Embryonic facial prominence (tissue), 1 donor: ENCODE data around the gene FAM3C.
"Not testable (repeated sequence)": the region's sequence is repeated elsewhere in the genome, so short reads cannot be mapped to it uniquely, and the experiment has no call there.

Source experiments
- DNase-seq: peaks from one replicate; pipeline ENCODE4 v3.0.0-alpha.2; 2016; ENCODE audit errors: extremely low spot score

FAM3C gene

DNA sequence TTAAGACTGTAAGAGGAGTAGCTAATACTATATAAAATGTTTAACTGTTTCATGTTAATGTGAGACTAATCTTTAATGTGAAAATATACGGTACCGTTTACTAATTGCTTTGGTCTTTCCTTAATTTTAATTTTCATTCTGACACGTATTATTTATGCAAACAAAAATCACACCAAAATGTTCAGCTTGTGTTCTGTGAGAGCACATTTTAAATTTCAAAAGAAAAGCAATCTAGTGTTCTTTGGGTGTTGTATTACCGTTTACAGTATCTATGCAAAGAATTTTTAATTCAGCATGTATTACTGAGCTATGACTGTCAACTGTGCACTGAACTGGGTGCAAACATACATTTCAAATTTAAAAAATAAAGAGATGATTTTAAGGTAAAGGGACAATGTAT lies 65.1 kb downstream of the FAM3C start:
- DNase-seq, result no peak

DNA sequence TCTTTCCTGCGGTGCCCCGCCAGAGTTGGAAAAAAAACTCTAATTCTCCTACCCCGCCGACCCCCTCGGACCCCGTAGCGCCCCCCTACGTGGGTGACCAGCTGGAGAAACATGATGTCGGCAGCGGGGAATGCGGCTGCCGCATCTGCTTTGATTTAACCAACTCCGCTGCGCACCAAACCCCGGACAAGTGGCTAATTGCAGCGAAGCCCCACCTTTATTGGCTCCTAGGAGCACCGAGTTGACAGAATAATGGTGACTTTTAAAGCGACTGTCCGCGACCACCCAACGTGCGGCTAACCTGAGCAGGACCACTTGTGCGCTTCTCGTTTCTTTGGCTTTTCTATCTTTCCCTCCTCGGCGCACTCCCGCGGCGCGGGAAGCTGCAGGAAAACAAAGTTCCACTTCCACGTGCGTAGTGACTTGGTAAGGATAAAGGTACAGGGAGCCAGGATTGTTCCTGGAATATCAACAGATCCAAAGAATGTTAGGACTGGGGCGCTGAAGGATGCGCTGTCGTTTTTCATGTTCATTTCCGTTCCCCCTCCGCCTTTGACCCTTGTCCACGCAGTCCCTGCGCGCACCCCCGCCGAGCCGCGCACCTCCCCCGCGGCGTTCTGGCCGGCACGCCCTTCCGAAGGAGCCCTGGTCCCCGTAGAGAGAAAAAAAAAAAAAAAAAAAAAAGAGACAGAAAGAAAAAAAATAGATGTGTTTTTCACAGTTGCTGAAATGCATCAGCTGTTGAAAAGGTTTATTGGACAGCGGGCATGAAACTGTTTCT lies 65.9 kb downstream of the FAM3C start:
- no peak for DNase-seq

DNA sequence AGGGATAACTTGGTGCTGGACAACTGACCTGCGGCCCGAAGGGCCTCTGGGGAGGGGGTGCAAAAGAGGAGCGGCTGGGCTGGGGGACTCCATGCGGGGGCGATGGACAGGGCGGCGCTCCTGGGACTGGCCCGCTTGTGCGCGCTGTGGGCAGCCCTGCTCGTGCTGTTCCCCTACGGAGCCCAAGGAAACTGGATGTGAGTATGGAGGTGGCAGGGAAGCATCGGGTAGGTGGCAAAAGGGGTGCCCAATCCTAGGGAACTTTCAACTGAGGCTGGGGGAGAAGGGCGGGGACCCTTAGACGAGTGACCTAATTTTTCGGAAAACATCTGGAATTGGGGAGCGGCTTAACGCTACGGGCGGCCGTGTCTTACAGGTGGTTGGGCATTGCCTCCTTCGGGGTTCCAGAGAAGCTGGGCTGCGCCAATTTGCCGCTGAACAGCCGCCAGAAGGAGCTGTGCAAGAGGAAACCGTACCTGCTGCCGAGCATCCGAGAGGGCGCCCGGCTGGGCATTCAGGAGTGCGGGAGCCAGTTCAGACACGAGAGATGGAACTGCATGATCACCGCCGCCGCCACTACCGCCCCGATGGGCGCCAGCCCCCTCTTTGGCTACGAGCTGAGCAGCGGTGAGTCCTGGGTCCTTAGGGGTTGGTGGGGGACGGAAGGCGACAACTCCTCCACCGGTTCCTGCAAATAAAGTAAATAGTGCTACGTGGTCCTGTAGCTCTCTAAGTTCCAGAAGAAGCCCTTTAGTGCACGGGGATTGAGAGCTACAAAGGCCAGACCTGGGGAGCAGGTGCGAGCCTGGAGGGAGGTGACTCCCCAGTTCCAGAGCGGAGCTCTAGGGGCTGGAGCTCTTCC lies 66.7 kb downstream of the FAM3C start:
- DNase-seq, result no peak

DNA sequence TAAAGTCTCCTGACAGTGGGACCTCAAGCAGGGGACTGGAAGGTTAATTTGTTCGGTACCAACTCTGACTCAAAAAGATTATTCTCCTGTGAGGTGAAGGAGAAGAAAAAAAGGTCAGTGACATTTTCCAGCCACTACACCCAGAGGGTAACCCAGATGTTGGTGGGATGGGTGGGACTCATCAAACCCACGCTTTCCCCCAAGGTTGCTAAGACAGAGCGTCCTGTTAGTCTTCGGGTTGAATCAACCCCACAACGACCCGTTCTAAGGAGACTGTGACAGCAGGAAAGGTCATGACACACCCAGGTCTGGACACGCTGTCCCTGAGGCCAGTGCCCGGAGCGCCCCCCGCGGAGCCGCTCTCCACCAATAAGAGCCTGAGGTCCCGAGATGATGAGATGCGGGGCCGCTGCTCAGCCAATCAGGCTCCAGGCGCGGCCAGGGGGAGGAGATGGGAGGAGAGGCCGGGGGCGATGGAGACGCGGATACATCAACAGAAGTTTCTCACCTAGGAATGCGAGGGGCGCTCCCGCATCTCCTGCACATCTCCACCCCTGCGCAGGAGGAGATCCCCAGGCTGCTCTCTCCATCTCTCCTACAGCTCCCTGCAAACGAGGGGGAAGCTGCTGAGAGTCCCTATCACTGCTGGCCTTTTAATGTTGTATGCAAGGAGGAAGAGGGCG lies 67.5 kb downstream of the FAM3C start, which contains the start of gene WNT16:
Gene WNT16, plus strand, starts transcription at position 493 of the 683 bp plus-strand sequence. CDS start 293 bp downstream, outside the sequence.
- DNase-seq, result no peak

DNA sequence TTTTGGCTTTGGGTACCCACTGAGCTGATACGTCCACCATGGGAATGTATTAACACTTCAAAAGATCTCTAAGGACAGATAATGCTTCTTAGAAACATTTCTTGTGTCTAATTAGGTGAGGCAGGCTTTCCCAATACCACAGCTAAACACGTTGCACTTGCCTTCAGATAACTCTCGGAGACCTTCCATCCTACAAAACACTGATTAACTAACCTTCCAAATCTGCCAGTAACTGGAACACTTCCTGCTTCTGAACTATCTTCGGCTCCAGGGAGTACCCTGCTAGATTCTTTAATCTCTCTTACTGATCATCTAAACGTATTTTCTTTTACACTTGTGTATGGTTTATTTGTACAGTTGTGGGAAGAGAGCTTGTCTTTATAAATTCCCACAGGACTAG lies 68.4 kb downstream of the FAM3C start:
- no peak for DNase-seq

DNA sequence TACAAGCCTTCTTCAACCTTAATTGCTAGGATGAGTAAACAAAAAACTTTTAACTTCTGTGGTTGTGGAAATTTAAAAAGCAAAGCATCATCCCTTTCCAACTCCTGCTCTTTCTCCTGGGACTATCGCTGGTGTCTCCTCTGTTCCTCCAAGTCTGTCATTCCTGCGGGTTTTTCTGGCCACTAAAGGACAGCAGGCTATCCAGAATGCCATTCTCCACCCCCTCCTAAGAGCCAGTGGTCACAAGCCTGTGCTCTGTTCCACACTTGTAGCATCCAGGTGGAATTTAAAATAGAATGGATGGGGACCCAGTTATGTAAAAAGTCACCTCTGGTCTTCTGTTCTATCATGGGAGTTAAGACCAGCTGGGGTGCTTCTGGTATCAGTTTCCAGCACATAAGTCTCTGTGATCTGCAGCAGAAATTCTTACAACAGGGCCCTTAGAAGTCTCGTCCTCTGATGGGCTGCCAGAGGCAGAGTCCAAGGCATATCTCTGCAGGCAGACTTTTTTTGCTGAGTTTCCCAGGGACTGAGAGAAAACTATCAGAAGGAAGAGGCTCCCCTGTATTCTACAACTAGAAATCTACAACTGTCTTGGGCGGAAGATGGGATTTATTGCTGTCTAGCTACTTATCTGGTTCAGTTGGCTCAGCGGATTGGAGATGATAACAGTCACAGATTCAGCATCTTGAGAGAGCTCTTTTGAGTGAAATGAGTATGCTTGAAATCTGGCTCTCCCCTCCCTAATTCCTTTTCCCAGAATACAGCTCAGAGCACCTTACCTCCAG lies 72.4 kb downstream of the FAM3C start:
- DNase-seq, result no peak

DNA sequence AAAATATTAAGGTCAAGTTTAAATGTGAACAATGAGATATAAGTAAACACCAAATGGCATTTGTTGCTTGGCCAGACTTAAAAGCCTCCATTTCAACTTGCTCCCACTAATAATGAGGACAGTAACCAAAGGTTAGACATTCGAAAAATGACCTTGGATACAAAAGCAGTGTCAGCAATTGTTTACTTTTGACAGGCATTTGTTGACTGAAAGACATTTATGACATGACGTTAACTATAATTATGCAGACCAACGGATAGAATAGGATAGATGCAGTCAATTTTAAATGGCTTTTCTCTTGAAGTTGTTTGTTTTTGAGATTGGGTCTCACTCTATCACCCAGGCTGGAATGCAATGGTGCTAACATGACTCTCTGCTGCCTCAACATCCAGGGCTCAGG lies 73.6 kb downstream of the FAM3C start:
- DNase-seq, result no peak

DNA sequence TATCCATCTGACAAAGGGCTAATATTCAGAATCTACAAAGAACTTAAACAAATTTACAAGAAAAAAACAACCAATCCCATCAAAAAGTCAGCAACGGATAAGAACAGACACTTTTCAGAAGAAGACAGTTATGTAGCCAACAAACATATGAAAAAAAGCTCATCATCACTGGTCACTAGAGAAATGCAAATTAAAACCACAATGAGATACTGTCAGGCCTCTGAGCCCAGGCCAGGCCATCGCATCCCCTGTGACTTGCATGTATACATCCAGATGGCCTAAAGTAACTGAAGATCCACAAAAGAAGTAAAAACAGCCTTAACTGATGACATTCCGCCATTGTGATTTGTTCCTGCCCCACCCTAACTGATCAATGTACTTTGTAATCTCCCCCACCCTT lies 80.9 kb downstream of the FAM3C start:
- DNase-seq, result not testable (repeated sequence)

DNA sequence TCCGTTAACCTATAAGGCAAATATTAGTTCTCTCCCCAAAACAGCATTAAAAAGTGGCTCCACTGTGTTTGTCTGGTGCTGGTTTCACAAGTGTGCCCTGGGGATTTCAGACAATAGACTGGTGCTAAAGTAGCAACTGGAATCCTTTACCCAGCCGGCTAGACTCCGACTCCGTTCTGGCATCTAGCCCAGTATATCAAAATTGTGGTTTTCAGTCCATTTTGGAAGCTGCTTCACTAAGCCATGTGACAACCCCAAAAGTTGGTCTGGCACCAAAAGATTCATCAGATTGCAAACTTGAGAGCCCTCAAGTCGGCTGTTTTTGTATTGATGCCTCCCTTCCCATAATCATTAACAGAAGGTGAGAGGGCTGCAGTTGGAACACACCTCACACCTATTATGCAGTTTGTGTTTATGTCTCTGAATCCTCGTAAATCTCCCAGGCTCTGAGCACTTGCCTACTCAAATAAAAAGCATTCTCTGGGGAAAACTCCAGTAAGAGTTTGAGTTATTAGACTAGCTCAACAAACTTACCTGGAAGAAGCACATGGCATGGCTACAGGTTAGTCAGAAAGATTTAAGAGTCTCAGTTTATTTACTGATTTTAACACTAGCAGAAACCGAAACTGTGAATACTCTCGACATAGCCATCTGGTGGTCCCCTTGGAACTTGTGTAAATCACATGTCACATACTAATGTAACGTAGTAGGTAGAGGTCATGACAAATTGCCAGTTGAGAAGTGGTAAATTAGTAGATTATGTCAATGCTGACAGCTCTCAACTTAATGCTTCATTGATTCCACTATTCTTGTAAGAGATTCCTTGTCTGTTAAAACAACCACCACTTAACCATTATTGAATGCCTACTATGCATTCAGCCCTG lies 82.1 kb downstream of the FAM3C start:
- DNase-seq, result no peak

DNA sequence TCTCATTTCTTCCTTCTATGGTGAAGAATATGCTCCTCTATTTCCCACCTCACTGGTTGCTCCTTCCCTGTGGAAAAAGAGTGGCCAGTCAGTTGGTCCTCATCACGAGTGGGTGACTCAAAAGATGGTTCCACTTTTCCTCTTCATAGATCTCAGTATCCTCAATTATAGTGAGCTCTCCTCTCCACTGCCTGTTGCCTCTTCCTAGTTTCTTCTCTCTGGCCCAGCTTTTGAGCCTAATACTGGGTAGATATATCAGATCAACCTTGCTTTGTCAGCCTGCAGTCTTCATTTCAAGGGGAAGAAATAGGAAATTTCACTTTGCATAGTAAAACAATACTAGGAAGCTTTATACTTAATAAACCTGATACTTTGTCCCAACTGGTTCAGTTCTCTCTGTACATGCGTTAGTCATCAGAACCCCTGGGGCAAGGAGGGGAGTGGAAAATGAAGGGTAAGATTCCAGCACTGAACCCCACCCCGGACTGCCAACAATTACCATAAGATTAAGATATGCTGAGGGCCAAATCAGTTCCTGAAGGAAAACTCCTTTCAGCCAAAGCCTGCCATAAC lies 82.8 kb downstream of the FAM3C start:
- no peak for DNase-seq

DNA sequence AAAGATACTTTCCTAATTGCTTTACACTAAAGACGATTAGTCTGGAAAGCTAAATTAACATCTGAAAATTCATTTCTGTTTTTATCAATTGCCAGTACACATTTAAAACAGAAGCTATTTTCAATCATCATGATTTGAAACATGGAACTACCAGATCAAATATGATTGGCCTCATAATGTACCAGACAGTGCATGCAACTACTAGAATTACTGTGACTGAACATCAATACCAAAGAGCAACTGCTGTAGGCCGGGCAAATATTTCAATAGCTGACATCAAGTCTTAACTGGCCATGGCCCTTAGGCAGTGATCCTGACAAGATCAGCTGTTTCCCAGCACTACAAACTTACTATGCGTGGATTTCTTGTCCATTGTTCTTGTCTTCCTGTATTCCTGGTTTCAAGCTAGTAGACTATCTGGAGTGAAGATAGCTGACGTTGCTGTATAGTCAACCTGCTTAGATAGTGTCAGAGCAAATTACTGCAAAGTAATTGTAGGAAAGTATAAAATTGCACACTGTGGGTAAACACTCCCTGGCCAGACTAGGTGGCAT lies 89.0 kb downstream of the FAM3C start:
- no peak for DNase-seq

DNA sequence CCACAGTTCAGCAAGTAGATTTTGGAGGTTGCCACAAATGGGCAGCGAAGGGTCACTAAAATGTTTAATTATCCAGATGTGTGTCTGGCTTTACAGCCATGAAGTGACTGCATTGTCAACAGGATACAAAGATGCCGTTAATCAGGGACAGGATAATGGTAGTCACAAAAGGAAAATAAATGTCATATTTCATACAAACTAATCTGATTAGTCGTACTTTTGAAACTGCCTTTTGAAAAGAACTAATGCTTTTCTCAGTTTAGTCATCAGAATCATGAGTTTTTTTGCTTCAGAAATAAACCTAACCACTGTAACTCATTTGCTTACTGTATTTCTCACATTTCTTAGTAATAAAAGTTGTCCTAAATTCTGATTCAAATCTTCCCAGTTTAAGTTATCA lies 89.5 kb downstream of the FAM3C start:
- no peak for DNase-seq

DNA sequence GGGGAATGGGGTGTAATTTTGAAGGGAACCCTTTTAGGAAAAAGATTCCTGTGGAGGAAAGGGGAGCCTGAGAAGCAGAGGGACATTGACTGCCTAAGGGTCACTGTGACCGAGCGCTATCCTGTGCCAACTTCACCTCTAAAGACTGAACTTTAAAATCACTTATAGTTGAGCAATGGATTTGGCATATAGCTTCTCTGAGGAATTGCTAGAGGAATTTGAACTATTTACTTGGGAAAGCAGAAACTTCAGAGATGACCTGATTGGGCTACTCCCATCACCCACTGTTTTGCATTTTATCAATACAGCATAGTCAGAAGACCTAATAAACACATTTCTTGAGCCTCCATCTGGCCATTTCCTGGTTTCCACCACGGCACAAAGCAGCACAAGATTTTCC lies 91.0 kb downstream of the FAM3C start:
- DNase-seq, result no peak

DNA sequence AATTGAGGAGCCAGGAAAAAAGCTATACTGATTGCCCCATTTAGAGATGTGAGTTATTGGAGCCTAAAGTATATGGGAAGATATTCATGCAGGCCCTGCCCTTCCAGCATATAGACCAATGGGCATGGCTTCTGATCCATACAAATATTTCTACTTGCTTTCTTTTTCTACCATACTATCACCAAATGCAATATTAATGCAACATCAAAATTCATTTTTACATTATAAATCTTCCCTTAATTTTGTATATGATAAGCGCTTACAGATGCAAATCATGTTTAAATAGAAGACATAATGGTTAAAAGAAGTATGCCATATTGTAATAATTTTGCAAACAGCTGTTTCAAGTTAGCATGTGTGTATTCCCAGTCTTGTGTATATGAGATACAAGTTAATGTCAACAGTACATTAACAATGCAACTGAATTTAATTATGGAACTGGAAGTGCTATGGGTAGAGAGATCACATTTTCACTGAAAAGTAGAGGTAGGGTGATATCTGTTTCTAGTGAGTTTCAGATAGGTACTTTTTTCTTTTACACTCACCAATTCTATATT lies 91.9 kb downstream of the FAM3C start:
- no peak for DNase-seq

DNA sequence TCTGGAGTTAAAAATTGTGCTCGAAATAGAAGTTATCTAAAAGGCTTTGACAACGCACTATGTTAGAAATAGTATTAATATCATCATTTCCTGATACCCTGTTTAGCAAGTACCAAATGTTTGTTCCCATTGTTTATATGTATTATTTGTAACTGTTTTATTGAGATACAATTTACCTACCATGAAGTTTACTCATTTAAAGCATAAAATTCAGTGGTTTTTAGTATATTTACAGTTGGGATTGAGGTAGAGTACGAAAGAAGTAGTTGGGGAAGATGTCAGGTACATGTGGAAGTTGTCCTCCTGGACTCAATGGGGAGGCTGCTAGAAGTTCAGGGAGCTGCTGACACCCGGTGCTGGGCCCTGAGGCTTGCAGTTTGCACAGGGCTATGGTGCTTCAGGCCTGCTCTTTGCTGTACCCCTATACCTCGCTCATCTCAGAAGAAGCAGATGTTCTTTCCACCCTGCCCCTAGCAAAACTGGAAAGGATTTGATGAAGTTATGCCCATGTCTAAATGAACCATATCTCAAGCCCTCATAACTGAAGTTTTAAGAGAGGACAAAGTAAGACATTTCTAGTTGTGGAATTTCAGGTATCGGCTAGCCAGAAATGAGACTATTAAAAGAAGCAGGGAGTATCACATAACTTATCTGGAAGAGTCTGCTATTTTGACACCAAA lies 92.5 kb downstream of the FAM3C start:
- no peak for DNase-seq

DNA sequence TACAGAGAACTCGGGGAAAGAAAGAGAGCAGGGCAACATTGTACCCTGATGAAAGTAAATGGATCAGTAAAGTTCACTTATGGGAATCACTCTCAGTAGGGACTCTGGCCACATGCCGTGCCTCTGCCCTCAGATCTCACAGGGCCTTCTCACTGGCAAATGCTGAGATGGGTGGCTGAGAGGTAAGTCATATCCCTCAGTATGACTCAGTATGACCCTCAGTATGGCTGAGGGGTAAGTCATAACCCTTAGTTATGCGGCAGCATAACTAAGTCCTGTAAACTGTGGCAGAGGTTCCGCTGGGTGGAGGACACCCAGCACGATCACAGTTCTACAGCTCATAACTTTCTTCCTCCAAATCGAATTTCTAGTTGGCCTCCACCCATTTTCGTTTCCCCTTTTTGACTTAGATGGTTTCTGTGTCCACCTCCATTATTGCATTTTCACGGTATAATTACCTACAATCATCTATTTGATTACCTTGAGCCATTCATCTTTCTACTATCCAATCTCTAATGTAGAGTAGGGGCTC lies 93.8 kb downstream of the FAM3C start:
- no peak for DNase-seq

DNA sequence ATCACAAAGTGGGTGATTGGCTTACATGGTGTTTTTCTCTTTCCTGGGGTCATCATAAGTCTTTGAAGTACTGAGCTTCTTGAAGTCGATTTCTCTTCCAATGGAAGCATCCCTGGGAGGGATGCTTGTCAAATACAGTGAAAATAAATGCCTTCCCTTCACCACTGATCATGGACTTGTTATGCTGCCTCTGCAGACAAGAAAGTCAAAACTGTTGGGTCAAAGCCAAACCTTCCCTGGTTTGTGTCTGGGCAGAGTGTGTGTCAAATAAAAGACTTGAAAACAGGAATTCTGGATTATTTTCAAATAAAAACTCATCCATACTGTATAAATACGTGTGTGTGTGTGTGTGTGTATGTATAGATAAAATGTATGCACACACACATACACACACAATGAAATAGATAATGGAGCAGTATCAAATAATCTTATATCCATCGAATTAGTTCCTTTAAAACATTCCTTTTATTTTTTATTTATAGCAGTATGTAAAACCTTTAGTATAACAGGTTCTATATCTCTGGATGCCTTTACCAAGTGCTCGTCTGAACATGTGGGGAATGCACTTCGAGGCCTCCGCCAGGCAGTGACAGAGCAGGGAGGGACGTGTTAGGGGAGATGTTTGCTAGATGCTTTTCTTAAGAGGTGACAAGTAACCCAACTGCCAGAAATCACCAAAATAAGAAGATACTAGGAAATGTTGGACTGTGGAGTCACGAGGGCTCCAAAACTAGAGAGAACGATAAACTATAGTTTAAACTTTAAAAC lies 94.5 kb downstream of the FAM3C start:
- no peak for DNase-seq
